Non-pigmented ciliary epithelial cell (primary cell): ENCODE data around the gene IFIT1.
"Not testable (repeated sequence)": the region's sequence is repeated elsewhere in the genome, so short reads cannot be mapped to it uniquely, and the experiment has no call there.

Experiments used
- DNase-seq: peaks from one replicate; pipeline ENCODE4 v3.0.0-alpha.2; 2010; ENCODE audit warnings: low read depth

Gene IFIT1

DNA sequence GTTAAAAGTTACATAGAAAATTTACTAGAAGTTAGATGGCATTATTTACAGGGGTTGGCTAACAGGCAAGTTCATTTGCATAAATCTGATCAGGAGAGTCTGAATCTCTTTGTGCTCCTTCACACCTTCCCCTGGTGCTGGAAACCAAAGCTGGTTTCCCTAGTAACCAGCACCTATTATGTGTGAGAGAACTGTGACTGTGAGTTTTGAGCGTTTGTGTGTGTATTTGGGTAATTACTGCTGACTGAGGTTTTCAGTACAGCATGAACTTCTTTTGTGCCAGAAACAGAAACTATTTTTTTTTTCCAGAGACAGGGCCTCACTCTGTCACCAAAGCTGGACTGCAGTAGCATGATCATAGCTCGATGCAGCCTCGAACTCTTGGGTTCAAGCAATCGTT lies 24.9 kb upstream of the IFIT1 start:
- DNase-seq, result no peak

DNA sequence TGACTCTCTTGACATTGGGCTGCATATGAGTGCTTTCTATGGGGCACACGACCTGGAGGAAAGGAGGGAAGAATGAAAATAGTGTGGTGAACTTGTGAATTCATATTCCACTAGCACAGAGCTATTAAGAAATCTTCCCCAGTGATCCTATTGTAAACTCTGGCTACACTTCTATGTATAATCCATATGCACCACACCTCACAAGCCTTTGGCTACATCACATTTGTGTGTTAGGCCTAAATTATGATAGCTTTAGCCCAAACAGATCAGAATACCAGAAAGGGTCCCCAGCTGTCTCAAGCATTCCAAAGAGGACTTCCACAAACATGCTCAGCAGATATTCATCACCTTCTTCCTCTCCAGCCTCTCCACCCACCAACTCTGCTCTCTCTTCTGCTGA lies 24.3 kb upstream of the IFIT1 start:
- no peak for DNase-seq

- no peak for DNase-seq
These were observed 23.0 kb upstream of the IFIT1 start for GRCh38 chr10:89369156-89370105.

GRCh38 chr10:89371079-89371478 lies 21.3 kb upstream of the IFIT1 start:
- no peak for DNase-seq

DNA sequence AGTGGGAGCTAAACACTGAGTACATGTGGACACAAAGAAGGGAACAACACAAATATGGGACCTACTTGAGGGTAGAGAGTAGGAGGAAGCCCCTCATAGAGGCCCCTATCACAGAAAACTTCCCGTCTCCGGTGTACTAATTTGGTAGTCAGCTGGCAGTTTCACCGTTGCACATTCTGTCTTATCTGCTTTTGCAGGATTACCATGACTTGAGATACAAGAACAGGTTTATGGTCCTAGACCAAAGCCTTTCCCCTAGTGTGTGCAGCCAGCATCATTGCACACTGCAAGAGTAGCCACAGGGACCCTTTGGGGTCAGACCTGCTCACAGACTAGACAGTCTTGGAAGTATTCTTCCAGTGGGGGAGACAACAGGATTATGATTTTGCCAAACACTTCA lies 20.4 kb upstream of the IFIT1 start:
- DNase-seq, result no peak

DNA sequence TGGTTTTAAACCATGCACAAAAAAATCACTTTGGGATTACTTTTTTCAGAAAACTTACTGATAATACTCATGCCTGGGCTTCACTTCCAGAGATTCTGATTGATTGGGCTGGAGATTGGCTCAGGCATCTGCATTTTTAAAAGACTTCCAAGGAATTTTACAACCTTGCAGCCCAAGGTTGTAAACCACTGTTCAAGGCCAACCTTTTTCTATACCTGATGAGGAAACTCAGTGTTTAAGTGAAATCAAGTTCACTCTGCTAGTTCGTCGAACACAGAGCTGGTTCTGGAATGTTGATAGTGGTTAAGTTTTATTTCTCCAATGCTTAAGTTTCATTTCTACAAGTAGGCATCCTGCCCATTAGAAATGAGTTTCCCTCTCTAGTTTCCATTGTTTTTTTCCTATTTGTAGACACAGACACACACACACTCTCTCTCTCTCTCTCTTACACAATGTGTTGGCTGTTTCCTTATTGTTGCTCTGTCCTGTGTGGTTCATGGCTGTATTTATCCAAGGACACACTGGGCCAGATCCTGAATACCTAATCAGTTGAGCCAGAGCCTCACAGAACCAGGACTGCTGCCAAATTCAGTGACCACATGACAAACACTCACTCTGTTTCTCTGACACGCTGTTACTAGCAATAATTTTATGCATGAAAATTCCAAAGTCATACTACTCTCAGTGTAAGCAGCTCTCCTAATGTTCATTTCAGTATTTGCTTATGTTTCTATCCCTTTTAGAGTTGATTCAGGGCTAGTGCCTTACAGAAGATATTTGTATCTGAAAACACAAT lies 18.3 kb upstream of the IFIT1 start:
- DNase-seq, result peak; percentile 70

- DNase-seq, result no peak
These were observed 17.7 kb upstream of the IFIT1 start for GRCh38 chr10:89374713-89375141.

DNA sequence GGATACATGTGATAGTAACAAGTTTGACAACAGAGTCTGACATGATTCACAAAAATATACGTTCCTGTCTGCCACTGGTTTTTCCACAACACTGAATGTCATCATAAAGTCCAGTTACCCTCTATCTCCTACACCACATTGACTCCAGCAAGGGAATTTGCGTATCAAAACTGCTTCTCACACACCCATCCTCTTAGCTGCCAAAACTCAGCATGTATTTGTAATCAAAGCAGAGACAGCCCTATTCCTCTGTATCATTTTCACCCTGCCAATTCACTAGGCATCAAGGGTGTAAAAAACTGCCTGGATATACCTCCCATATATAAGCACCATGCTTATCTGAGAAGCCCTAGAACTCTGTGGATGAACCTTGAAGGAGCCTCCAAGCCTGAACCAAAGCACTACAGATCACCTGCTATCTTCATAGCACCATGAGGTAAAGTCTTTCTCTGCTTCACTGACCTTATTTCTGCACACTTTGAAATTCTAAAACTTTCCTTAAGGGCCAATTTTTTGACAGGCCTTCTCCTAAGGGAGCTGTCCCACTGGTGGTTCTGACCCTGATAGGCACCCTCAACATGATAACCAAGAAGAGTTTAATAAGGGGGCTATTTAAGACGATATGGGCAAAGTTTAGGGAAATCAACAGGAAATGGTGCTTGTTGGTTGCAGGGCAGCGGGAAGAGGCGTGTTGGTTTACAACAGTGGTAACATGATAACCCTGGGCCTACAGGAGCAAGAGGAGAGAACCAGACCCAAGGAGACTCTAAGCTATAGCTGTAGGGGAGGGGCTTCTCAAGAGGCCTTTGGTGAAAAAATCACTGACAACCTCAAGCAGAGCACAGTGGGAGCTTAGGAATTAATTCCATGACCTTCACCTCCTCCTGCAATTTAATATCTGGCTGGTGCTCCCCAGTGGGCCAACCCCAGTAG lies 14.5 kb upstream of the IFIT1 start, which contains the start of gene IFIT1B:
IFIT1B (plus strand) TSS at position 352 of the 933 bp plus-strand sequence; CDS start at position 432, 80 bp downstream.
- DNase-seq, result no peak

DNA sequence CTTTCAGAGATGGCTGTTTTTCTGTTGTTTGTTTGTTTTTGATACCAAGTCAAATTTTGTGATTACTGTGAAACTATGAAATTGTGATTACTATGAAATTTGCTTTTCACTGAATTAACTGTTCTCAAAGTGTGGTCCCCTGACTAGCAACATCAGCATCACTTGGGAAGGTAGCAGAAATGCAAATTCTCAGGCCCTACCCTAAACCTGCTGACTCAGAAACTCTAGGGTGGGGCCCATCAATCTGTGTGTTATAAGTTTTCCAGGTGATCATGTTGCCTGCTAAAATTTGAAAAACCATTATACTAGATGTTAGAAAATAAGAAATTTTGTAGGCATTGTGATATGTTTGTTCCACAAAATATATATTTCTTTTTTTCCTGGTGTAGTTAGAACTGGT lies 13.3 kb upstream of the IFIT1 start:
- DNase-seq, result no peak

GRCh38 chr10:89382757-89383156 lies 9.7 kb upstream of the IFIT1 start:
- DNase-seq, result no peak

GRCh38 chr10:89384474-89385340 lies 7.7 kb upstream of the IFIT1 start:
- DNase-seq, result no peak

DNA sequence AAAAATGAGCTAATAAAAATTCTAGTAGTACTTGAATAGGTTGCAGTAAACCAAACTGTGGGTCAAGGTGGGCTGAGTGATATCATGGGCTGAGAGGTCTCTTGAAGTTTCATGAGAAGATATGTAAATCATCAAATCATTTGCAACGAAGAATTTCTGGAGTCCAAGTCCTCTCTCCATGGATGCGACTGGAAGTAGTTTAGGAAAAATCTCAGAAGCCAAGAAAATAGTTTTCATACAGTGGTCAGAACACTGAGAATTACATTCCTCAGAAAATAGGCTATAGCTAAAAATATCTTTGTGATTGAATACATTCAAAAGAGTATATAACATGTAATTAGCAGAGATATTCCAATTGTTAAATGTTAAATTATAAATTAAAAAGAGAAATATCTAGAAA lies 3.6 kb upstream of the IFIT1 start:
- no peak for DNase-seq

- no peak for DNase-seq
These were observed 3.2 kb upstream of the IFIT1 start for GRCh38 chr10:89389254-89389653.

DNA sequence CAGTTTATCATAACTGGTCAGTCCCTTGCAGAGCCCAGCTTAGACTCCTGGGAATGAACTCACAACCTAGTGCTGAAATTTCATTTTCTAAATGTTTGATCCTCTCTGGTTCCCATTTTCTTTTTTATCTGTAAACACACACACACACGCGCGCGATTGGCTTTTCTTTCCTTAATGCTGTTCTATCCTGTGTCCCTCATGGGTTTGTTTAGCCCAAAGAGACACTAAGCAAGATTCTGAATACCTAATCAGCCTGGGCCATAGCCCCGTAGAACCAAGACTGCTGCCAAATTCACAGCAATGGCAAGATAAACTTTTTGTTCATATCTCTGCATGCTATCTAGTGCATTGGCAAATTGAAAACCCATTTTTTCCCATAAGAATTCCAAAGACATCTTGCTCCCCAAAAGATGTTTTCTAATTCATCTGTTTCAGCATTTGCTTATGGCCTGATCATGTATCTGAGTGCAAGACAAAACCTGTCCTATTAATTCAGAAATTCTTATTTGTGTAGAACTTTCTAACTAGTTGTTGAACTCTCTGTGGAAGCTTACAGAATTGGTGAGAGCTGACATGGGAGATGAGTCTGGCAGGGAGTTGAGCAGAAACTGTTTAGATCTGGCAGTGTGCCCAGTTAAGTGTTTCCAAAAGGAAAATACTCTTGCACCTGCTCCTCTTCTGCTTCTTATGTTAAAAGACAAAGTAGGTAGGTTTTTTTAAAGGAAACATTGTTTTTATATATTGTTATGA lies 1.8 kb upstream of the IFIT1 start:
- DNase-seq, result no peak

- DNase-seq, result not testable (repeated sequence)
These were observed 1.2 kb upstream of the IFIT1 start for GRCh38 chr10:89391226-89391576.

- peak; percentile 73 for DNase-seq
These were observed 551 bp downstream of the IFIT1 start for GRCh38 chr10:89392974-89393373.

GRCh38 chr10:89393898-89394297 lies 1.5 kb downstream of the IFIT1 start:
- DNase-seq, result no peak

GRCh38 chr10:89395141-89395540 lies 2.7 kb downstream of the IFIT1 start:
- DNase-seq, result no peak

GRCh38 chr10:89398003-89398749 lies 5.8 kb downstream of the IFIT1 start:
- no peak for DNase-seq
